HEK293 (cell line): ENCODE results near the gene KSR1.

Experiments used
- CTCF ChIA-PET: fragments of 350-600 bp; formaldehyde crosslinking; extraction: SDS; loops from one replicate; lab custom pipeline; 2021; ENCODE audit warnings: antibody characterized with exemption; lab: Yijun Ruan, JAX
- POLR2A ChIA-PET: fragments of 300-600 bp; formaldehyde crosslinking; extraction: SDS; loops from one replicate; lab custom pipeline; 2020; ENCODE audit warnings: antibody characterized with exemption, inconsistent platforms; lab: Yijun Ruan, JAX
- H3K27ac ChIP-seq: fragments of 200-500 bp; sonication (Bioruptor generic); 2 replicates; pipeline ENCODE4 v1.5.1; 2014; ENCODE audit warnings: low read depth, low read length, control low read depth, inconsistent platforms; ENCODE audit errors: extremely low read depth
- H3K36me3 ChIP-seq, 2 experiments: fragments of 200-500 bp in 1 of 2; sonication (Bioruptor generic) in 1 of 2; 1 replicate in 1 of 2; 2 replicates in 1 of 2; pipeline ENCODE4 v1.5.1; 2014 to 2017; ENCODE audit warnings: inconsistent platforms in 2 of 2, low read length in 2 of 2; ENCODE audit not compliant: control insufficient read depth in 2 of 2, insufficient read depth in 1 of 2
- H3K4me1 ChIP-seq: fragments of 200-500 bp; sonication (Bioruptor generic); 2 replicates; pipeline ENCODE4 v1.5.1; 2014; ENCODE audit warnings: mild to moderate bottlenecking, low read length, inconsistent platforms; ENCODE audit not compliant: control insufficient read depth, insufficient read depth
- H3K4me3 ChIP-seq: 2 replicates; pipeline ENCODE4 v1.5.1; 2011; ENCODE audit warnings: low read depth, mild to moderate bottlenecking, control low read depth, low read length, moderate library complexity
- H3K9me3 ChIP-seq: fragments of 200-500 bp; sonication (Bioruptor generic); 2 replicates; pipeline ENCODE4 v1.5.1; 2014; ENCODE audit warnings: low read depth, low read length, inconsistent platforms; ENCODE audit not compliant: control insufficient read depth, insufficient read depth
- GLIS1 ChIP-seq: fragments of 450-650 bp; formaldehyde crosslinking; IDR thresholded peaks from 2 replicates; pipeline ENCODE4 v1.5.1; 2016; ENCODE audit warnings: missing biosample characterization, missing genetic modification characterization
- IKZF3 ChIP-seq: fragments of 450-650 bp; IDR thresholded peaks from 2 replicates; pipeline ENCODE4 v1.5.0; 2018; ENCODE audit warnings: missing biosample characterization, mild to moderate bottlenecking, missing genetic modification characterization, moderate library complexity
- KLF1 ChIP-seq: fragments of 450-650 bp; formaldehyde crosslinking; IDR thresholded peaks from 2 replicates; pipeline ENCODE4 v1.5.1; 2016; ENCODE audit warnings: missing biosample characterization, missing genetic modification characterization
- OVOL3 ChIP-seq: fragments of 450-650 bp; formaldehyde crosslinking; IDR thresholded peaks from 2 replicates; pipeline ENCODE4 v1.5.1; 2016; ENCODE audit warnings: missing biosample characterization, missing genetic modification characterization
- PATZ1 ChIP-seq: fragments of 450-650 bp; formaldehyde crosslinking; IDR thresholded peaks from 2 replicates; pipeline ENCODE4 v1.5.1; 2016; ENCODE audit warnings: missing biosample characterization, missing genetic modification characterization
- REST ChIP-seq: fragments of 450-650 bp; formaldehyde crosslinking; IDR thresholded peaks from 2 replicates; pipeline ENCODE4 v1.5.1; 2016; ENCODE audit warnings: missing biosample characterization, missing genetic modification characterization
- YY1 ChIP-seq: fragments of 450-650 bp; formaldehyde crosslinking; IDR thresholded peaks from 2 replicates; pipeline ENCODE4 v1.5.1; 2018; ENCODE audit warnings: missing biosample characterization, missing genetic modification characterization
- ZBTB17 ChIP-seq: fragments of 450-650 bp; formaldehyde crosslinking; IDR thresholded peaks from 2 replicates; pipeline ENCODE4 v1.5.1; 2016; ENCODE audit warnings: missing biosample characterization, missing genetic modification characterization
- ZBTB21 ChIP-seq: fragments of 450-650 bp; formaldehyde crosslinking; IDR thresholded peaks from 2 replicates; pipeline ENCODE4 v1.5.1; 2017; ENCODE audit warnings: missing biosample characterization, missing genetic modification characterization
- ZFHX2 ChIP-seq: fragments of 450-650 bp; formaldehyde crosslinking; conservative IDR thresholded peaks from 2 replicates; pipeline ENCODE4 v1.5.1; 2016; ENCODE audit warnings: missing biosample characterization, missing genetic modification characterization
- ZNF548 ChIP-seq: fragments of 450-650 bp; formaldehyde crosslinking; IDR thresholded peaks from 2 replicates; pipeline ENCODE4 v1.5.1; 2016; ENCODE audit warnings: missing biosample characterization, missing genetic modification characterization
- ZNF555 ChIP-seq: fragments of 450-650 bp; formaldehyde crosslinking; conservative IDR thresholded peaks from 2 replicates; pipeline ENCODE4 v1.5.1; 2017; ENCODE audit warnings: missing biosample characterization, mild to moderate bottlenecking, missing genetic modification characterization, inconsistent platforms
- ZNF596 ChIP-seq: fragments of 450-650 bp; IDR thresholded peaks from 2 replicates; pipeline ENCODE4 v1.5.0; 2018; ENCODE audit warnings: missing biosample characterization, mild to moderate bottlenecking, missing genetic modification characterization, moderate library complexity
- ZNF600 ChIP-seq: fragments of 450-650 bp; formaldehyde crosslinking; IDR thresholded peaks from 2 replicates; pipeline ENCODE4 v1.5.1; 2016; ENCODE audit warnings: missing biosample characterization, missing genetic modification characterization
- ZNF629 ChIP-seq: fragments of 450-650 bp; formaldehyde crosslinking; IDR thresholded peaks from 2 replicates; pipeline ENCODE4 v1.5.1; 2017; ENCODE audit warnings: missing biosample characterization, missing genetic modification characterization
- ZNF654 ChIP-seq: fragments of 450-650 bp; formaldehyde crosslinking; IDR thresholded peaks from 2 replicates; pipeline ENCODE4 v1.5.1; 2016; ENCODE audit warnings: low read depth, missing biosample characterization, missing genetic modification characterization
- ZNF76 ChIP-seq: fragments of 450-650 bp; formaldehyde crosslinking; IDR thresholded peaks from 2 replicates; pipeline ENCODE4; 2016; ENCODE audit warnings: low read depth, missing biosample characterization, missing genetic modification characterization, borderline replicate concordance
- TF ChIP-seq, protein P1 (sequence below): fragments of 450-650 bp; IDR thresholded peaks from 2 replicates; pipeline ENCODE4 v1.5.1; 2018; ENCODE audit warnings: missing biosample characterization, missing genetic modification characterization
- TF ChIP-seq, protein P2 (sequence below): fragments of 450-650 bp; formaldehyde crosslinking; IDR thresholded peaks from 2 replicates; pipeline ENCODE4 v1.5.1; 2016; ENCODE audit warnings: missing biosample characterization, missing genetic modification characterization
- TF ChIP-seq, protein P3 (sequence below): fragments of 450-650 bp; formaldehyde crosslinking; IDR thresholded peaks from 2 replicates; pipeline ENCODE4 v1.5.1; 2017; ENCODE audit warnings: missing biosample characterization, missing genetic modification characterization
- TF ChIP-seq, protein P4 (sequence below): fragments of 450-650 bp; formaldehyde crosslinking; IDR thresholded peaks from 2 replicates; pipeline ENCODE4 v1.5.1; 2016; ENCODE audit warnings: missing biosample characterization, missing genetic modification characterization

The KSR1 gene

GRCh38 chr17:27455914-27456680 lies at the start of gene KSR1:
KSR1 (plus strand) TSS chr17:27456448; CDS start chr17:27456644, 196 bp downstream.
- H3K4me1 ChIP-seq, result peaks cover 8% of the 10 kb centered on the region
- ChIA-PET CTCF (interaction anchor here (0.6 to 3.6 kb wide), 19 partner anchors 9 to 220 kb away, joined by 3 to 49 read pairs (median 4); no protein-coding TSS in a partner anchor), POLR2A (interaction anchor here (0.6 to 1.9 kb wide), 10 partner anchors 9 to 162 kb away, joined by 3 to 13 read pairs (median 4); partner anchors contain the start of gene WSB1)
- H3K27ac ChIP-seq, result peak within 1 kb of the TSS; percentile 54
- no peaks in the 10 kb centered on the region for H3K9me3 ChIP-seq
- no peaks in the 10 kb centered on the region for H3K36me3 ChIP-seq
- H3K4me3 ChIP-seq, result peak within 1 kb of the TSS; percentile 70
- TF ChIP-seq OVOL3 (no peak), PATZ1 (tag by site-specific recombination) (peak; percentile 70), ZBTB17 (tag by site-specific recombination) (peak; percentile 40; the same call in 1 of the 2 replicates), ZBTB21 (tag by site-specific recombination) (no peak), KLF1 (no peak), ZNF654 (tag by site-specific recombination) (peak; percentile 25), ZNF600 (peak; percentile 67; the same call in 1 of the 2 replicates), ZNF596 (peak; percentile 6; the same call in 1 of the 2 replicates), ZNF555 (tag by site-specific recombination) (no peak), YY1 (tag by site-specific recombination) (peak; percentile 14; the same call in 1 of the 2 replicates), ZNF629 (tag by site-specific recombination) (no peak), ZFHX2 (peak; percentile 13; the same call in 1 of the 2 replicates), ZNF76 (tag by site-specific recombination) (peak; percentile 79; the same call in 1 of the 2 replicates), ZNF548 (no peak), REST (tag by site-specific recombination) (0 out of 2 replicates have a peak, but pooled peaks have one; percentile 12), IKZF3 (tag by site-specific recombination) (peak; percentile 63), GLIS1 (tag by site-specific recombination) (0 out of 2 replicates have a peak, but pooled peaks have one; percentile 22)
- TF ChIP-seq, protein P1, sequence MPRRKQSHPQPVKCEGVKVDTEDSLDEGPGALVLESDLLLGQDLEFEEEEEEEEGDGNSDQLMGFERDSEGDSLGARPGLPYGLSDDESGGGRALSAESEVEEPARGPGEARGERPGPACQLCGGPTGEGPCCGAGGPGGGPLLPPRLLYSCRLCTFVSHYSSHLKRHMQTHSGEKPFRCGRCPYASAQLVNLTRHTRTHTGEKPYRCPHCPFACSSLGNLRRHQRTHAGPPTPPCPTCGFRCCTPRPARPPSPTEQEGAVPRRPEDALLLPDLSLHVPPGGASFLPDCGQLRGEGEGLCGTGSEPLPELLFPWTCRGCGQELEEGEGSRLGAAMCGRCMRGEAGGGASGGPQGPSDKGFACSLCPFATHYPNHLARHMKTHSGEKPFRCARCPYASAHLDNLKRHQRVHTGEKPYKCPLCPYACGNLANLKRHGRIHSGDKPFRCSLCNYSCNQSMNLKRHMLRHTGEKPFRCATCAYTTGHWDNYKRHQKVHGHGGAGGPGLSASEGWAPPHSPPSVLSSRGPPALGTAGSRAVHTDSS (tag by site-specific recombination), result no peak
- TF ChIP-seq, protein P2, sequence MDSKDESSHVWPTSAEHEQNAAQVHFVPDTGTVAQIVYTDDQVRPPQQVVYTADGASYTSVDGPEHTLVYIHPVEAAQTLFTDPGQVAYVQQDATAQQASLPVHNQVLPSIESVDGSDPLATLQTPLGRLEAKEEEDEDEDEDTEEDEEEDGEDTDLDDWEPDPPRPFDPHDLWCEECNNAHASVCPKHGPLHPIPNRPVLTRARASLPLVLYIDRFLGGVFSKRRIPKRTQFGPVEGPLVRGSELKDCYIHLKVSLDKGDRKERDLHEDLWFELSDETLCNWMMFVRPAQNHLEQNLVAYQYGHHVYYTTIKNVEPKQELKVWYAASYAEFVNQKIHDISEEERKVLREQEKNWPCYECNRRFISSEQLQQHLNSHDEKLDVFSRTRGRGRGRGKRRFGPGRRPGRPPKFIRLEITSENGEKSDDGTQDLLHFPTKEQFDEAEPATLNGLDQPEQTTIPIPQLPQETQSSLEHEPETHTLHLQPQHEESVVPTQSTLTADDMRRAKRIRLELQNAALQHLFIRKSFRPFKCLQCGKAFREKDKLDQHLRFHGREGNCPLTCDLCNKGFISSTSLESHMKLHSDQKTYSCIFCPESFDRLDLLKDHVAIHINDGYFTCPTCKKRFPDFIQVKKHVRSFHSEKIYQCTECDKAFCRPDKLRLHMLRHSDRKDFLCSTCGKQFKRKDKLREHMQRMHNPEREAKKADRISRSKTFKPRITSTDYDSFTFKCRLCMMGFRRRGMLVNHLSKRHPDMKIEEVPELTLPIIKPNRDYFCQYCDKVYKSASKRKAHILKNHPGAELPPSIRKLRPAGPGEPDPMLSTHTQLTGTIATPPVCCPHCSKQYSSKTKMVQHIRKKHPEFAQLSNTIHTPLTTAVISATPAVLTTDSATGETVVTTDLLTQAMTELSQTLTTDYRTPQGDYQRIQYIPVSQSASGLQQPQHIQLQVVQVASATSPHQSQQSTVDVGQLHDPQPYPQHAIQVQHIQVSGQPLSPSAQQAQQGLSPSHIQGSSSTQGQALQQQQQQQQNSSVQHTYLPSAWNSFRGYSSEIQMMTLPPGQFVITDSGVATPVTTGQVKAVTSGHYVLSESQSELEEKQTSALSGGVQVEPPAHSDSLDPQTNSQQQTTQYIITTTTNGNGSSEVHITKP (tag by site-specific recombination), result peak; percentile 25; the same call in 1 of the 2 replicates
- TF ChIP-seq, protein P3, sequence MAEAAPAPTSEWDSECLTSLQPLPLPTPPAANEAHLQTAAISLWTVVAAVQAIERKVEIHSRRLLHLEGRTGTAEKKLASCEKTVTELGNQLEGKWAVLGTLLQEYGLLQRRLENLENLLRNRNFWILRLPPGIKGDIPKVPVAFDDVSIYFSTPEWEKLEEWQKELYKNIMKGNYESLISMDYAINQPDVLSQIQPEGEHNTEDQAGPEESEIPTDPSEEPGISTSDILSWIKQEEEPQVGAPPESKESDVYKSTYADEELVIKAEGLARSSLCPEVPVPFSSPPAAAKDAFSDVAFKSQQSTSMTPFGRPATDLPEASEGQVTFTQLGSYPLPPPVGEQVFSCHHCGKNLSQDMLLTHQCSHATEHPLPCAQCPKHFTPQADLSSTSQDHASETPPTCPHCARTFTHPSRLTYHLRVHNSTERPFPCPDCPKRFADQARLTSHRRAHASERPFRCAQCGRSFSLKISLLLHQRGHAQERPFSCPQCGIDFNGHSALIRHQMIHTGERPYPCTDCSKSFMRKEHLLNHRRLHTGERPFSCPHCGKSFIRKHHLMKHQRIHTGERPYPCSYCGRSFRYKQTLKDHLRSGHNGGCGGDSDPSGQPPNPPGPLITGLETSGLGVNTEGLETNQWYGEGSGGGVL (tag by site-specific recombination), result peak; percentile 79
- TF ChIP-seq, protein P4, sequence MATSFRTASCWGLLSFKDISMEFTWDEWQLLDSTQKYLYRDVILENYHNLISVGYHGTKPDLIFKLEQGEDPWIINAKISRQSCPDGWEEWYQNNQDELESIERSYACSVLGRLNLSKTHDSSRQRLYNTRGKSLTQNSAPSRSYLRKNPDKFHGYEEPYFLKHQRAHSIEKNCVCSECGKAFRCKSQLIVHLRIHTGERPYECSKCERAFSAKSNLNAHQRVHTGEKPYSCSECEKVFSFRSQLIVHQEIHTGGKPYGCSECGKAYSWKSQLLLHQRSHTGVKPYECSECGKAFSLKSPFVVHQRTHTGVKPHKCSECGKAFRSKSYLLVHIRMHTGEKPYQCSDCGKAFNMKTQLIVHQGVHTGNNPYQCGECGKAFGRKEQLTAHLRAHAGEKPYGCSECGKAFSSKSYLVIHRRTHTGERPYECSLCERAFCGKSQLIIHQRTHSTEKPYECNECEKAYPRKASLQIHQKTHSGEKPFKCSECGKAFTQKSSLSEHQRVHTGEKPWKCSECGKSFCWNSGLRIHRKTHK (tag by site-specific recombination), result no peak
